Measurements from ENCODE around the gene RAPGEF4. TPM values are rescaled to one million over a fixed set of nuclear protein-coding genes. Genes with fewer than 3 reads are reported as not detected.

Gene RAPGEF4
- total RNA-seq, 4 donors from 2014 or later: 16.1 to 26.2 (median 21.3) TPM

DNA sequence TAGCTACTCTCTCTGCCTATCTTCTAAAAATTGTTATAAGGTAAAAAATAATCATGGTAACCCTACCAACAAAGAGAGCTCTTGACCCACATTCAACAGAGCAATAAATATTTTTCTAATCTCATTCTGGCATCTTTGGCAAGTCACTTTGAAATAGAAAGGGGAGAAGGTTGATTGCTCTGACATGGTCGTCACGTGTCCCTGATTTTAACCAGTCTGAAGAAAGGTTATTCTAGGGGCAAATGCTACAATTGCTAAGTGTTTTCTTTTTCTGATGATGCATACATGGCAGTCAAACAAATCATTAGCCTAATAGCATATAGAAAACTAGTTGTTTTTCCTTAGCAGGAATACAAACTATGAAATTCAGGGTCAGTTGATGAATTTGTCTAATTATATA lies 186.7 kb downstream of the RAPGEF4 start:
- H3K9me3 ChIP-seq: no peaks in the 10 kb centered on the region
- no peaks in the 10 kb centered on the region for H3K36me3 ChIP-seq
- no peak overlapping the region for H3K27ac ChIP-seq
- TF ChIP-seq POLR2A (IDR thresholded peaks at IDR 0.05): no peak
- TF ChIP-seq, protein P1, sequence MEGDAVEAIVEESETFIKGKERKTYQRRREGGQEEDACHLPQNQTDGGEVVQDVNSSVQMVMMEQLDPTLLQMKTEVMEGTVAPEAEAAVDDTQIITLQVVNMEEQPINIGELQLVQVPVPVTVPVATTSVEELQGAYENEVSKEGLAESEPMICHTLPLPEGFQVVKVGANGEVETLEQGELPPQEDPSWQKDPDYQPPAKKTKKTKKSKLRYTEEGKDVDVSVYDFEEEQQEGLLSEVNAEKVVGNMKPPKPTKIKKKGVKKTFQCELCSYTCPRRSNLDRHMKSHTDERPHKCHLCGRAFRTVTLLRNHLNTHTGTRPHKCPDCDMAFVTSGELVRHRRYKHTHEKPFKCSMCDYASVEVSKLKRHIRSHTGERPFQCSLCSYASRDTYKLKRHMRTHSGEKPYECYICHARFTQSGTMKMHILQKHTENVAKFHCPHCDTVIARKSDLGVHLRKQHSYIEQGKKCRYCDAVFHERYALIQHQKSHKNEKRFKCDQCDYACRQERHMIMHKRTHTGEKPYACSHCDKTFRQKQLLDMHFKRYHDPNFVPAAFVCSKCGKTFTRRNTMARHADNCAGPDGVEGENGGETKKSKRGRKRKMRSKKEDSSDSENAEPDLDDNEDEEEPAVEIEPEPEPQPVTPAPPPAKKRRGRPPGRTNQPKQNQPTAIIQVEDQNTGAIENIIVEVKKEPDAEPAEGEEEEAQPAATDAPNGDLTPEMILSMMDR (IDR thresholded peaks at IDR 0.05): no peak
- intact Hi-C loops (cut with DNase I; ENCODE audit: low total_unique reads): no loop called here
- no peaks in the 10 kb centered on the region for H3K4me1 ChIP-seq
- no peak for DNase-seq
- H3K27me3 ChIP-seq: no peaks in the 10 kb centered on the region
- no peak overlapping the region for H3K4me3 ChIP-seq

DNA sequence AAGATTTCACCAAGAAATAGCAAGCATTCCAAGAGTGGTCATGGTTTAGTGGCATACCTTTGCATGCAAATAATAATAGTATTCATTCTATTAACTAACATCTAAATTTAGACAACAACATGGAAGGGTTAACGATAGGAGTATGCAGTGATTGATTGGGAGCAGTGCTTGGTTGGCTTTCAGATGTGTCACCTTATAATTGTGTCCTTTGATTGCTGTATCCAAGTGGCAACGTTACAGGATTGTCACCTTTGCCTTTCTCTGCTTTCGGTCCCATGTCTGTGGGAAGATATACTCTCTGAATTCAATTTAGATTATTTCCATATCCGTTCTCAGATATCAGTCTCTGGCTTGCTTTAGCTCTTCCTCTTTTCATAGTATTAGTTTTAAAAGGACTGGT lies 187.2 kb downstream of the RAPGEF4 start:
- Histone ChIP-seq H3K36me3 (no peaks in the 10 kb centered on the region), H3K27me3 (no peaks in the 10 kb centered on the region), H3K4me3 (no peak overlapping the region), H3K4me1 (no peaks in the 10 kb centered on the region), H3K9me3 (no peaks in the 10 kb centered on the region), H3K27ac (no peak overlapping the region)
- no peak for DNase-seq
- TF ChIP-seq, protein P1 (IDR thresholded peaks at IDR 0.05): no peak
- no peak for TF ChIP-seq POLR2A (IDR thresholded peaks at IDR 0.05)
- intact Hi-C loops (cut with DNase I; ENCODE audit: low total_unique reads): no loop called here

DNA sequence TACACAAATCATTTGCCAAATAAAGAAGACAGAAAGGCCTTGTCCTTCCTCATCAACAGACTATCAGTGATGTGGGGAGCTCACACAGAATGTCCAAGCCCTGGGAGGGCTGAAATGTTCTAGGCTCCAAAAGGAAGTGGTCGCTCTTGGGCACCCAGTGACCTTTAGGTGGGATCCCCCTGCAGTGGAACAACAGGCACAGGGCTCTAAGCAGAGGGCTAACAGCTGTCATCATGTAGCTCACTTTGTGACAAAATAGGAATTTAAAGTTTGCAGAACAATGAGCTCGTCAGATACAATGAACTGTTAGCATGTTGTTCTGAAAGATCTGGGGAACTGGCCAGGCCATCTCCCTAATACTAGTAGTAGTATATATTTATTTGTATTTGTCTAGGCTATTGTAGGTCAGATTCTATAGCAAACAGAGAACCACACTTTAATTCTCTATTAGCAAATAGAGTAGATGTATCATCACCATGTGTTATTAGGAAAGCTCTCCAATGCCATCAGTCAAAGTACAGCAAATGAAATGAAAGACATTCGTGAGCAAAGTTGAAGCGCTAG lies 188.5 kb downstream of the RAPGEF4 start:
- no peaks in the 10 kb centered on the region for H3K9me3 ChIP-seq
- intact Hi-C loops (cut with DNase I; ENCODE audit: low total_unique reads): no loop called here
- TF ChIP-seq, protein P1 (IDR thresholded peaks at IDR 0.05): no peak
- TF ChIP-seq POLR2A (IDR thresholded peaks at IDR 0.05): no peak

DNA sequence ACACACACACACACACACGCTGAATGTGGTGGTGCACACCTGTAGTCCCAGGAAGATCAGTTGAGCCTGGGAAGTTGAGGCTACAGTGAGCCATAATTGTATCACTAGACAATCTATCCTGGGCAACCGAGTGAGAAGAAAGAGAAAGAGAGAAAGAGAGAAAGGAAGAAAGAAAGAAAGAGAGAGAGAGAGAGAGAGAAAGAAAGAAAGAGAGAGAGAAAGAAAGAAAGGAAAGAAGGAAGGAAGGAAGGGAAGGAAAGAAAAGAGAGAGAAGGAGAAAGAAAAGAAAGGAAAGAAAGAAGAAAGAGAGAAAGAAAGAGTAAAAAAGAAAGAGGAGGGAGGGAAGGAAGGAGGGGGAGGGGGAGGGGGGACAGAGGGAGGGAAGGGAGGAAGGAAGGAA lies 190.0 kb downstream of the RAPGEF4 start:
- H3K36me3 ChIP-seq: no peaks in the 10 kb centered on the region
- TF ChIP-seq, protein P1 (IDR thresholded peaks at IDR 0.05): no peak
- TF ChIP-seq POLR2A (IDR thresholded peaks at IDR 0.05): no peak
- no peak overlapping the region for H3K4me3 ChIP-seq
- intact Hi-C loops (cut with DNase I; ENCODE audit: low total_unique reads): no loop called here
- no peak overlapping the region for H3K27ac ChIP-seq
- no peaks in the 10 kb centered on the region for H3K27me3 ChIP-seq
- no peaks in the 10 kb centered on the region for H3K4me1 ChIP-seq
- no peaks in the 10 kb centered on the region for H3K9me3 ChIP-seq
- DNase-seq: no peak

More for the DNA sequence above, 188.5 kb downstream of the RAPGEF4 start:
- no peak overlapping the region for H3K4me3 ChIP-seq
- H3K27me3 ChIP-seq: no peaks in the 10 kb centered on the region
- no peaks in the 10 kb centered on the region for H3K36me3 ChIP-seq
- DNase-seq: no peak
- H3K4me1 ChIP-seq: no peaks in the 10 kb centered on the region
- no peak overlapping the region for H3K27ac ChIP-seq

DNA sequence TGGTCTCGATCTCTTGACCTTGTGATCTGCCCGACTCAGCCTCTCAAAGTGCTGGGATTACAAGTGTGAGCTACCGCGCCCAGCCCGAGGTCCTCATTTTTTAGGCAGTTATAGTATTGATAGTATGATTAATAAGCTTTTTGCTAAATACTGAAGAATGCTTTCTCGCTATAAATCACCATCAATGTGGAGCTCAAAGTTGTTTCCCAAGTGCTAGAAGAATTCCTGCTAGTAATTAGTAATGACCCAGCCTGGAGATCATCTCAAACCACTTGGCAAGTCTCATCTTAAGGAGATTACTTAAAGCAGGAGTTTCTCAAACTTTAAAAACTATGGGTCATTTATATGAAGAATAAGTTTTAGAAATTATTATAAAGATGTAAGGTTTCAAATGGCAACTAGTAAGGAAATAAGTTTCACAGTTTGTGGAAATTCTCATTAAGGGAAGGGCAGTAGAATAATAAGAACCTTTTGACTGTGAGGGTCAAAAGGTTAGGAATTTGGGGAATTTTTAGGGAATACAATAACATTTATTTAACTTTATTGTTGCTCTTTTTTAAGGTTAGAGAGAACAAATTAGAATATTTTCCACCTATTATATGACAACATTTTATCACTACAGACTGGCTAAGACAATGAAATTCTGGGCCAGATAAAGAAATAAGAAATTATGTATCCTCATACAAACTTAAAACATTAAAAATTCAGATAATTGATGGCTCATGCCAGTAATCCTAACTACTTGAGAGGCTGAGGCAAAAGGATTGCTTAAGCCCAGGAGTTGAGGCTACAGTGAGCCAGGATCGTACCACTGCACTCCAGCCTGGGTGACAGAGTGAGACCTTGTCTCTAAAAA lies 191.4 kb downstream of the RAPGEF4 start:
- H3K36me3 ChIP-seq: no peaks in the 10 kb centered on the region
- DNase-seq: no peak
- H3K27me3 ChIP-seq: no peaks in the 10 kb centered on the region
- H3K27ac ChIP-seq: peak overlapping the region; percentile 30 to 73
- no peaks in the 10 kb centered on the region for H3K4me1 ChIP-seq
- TF ChIP-seq POLR2A (IDR thresholded peaks at IDR 0.05): no peak
- TF ChIP-seq, protein P1 (IDR thresholded peaks at IDR 0.05): no peak
- intact Hi-C loops (cut with DNase I; ENCODE audit: low total_unique reads): no loop called here
- no peaks in the 10 kb centered on the region for H3K9me3 ChIP-seq
- no peak overlapping the region for H3K4me3 ChIP-seq
